COR-L47 (cell line): ENCODE results near the gene LAPTM4A.
"Not testable (repeated sequence)": the region's sequence is repeated elsewhere in the genome, so short reads cannot be mapped to it uniquely, and the experiment has no call there.

Experiments
- DNase-seq: peaks from one replicate; lab custom pipeline; 2025; lab: John Stamatoyannopoulos, UW

Gene LAPTM4A

GRCh38 chr2:20051532-20052228 is at the start of gene LAPTM4A:
LAPTM4A (minus strand) TSS chr2:20051628; CDS start chr2:20051520, 108 bp downstream.
- DNase-seq = peak; percentile 98

- no peak for DNase-seq
Measured at GRCh38 chr2:20100711-20101110, 49.3 kb upstream of the LAPTM4A start.

- no peak for DNase-seq
Measured at GRCh38 chr2:20099780-20100179, 48.4 kb upstream of the LAPTM4A start.

GRCh38 chr2:20097889-20098714 is 46.7 kb upstream of the LAPTM4A start:
- peak; percentile 74 for DNase-seq

- no peak for DNase-seq
Measured at GRCh38 chr2:20095469-20095868, 44.0 kb upstream of the LAPTM4A start.

GRCh38 chr2:20094955-20095354 is 43.5 kb upstream of the LAPTM4A start:
- no peak for DNase-seq

GRCh38 chr2:20094142-20094755 is 42.8 kb upstream of the LAPTM4A start:
- DNase-seq = no peak

- DNase-seq = peak; percentile 60
Measured at GRCh38 chr2:20093263-20094141, 42.1 kb upstream of the LAPTM4A start.

GRCh38 chr2:20092901-20093235 is 41.4 kb upstream of the LAPTM4A start:
- DNase-seq = no peak

GRCh38 chr2:20092226-20092900 is 40.9 kb upstream of the LAPTM4A start:
- DNase-seq = no peak

- no peak for DNase-seq
Measured at GRCh38 chr2:20091305-20091991, 40.0 kb upstream of the LAPTM4A start.

GRCh38 chr2:20089715-20090464 is 38.5 kb upstream of the LAPTM4A start:
- no peak for DNase-seq

GRCh38 chr2:20085909-20086308 is 34.5 kb upstream of the LAPTM4A start:
- DNase-seq = not testable (repeated sequence)

GRCh38 chr2:20082812-20083211 is 31.4 kb upstream of the LAPTM4A start:
- not testable (repeated sequence) for DNase-seq

- no peak for DNase-seq
Measured at GRCh38 chr2:20081841-20082240, 30.4 kb upstream of the LAPTM4A start.

GRCh38 chr2:20080839-20081415 is 29.5 kb upstream of the LAPTM4A start:
- DNase-seq = no peak

- no peak for DNase-seq
Measured at GRCh38 chr2:20080428-20080827, 29.0 kb upstream of the LAPTM4A start.

GRCh38 chr2:20079546-20080115 is 28.2 kb upstream of the LAPTM4A start:
- DNase-seq = no peak

GRCh38 chr2:20077411-20077940 is 26.0 kb upstream of the LAPTM4A start:
- no peak for DNase-seq
